Non-pigmented ciliary epithelial cell (primary cell): ENCODE data around the gene LTO1.
"Not testable (repeated sequence)": the region's sequence is repeated elsewhere in the genome, so short reads cannot be mapped to it uniquely, and the experiment has no call there.

ENCODE experiments used
- DNase-seq: peaks from one replicate; pipeline ENCODE4 v3.0.0-alpha.2; 2010; ENCODE audit warnings: low read depth

LTO1 gene

DNA sequence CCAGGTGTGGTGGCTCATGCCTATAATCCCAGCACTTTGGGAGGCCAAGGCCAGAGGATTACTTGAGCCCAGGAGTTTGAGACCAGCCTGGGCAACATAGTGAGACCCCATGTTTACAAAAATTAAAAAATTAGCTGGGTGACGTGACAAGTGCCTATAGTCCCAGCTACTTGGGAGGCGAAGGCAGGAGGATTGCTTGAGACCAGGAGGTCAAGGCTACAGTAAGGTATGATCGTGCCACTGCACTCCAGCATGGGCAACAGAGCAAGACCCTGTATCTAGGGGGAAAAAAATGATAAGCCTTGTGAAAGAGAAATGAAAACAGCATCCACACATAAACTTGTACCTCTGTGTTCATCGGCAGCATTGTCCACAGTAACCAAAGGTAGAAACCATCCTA is 42.3 kb downstream of the LTO1 start:
- DNase-seq = no peak

DNA sequence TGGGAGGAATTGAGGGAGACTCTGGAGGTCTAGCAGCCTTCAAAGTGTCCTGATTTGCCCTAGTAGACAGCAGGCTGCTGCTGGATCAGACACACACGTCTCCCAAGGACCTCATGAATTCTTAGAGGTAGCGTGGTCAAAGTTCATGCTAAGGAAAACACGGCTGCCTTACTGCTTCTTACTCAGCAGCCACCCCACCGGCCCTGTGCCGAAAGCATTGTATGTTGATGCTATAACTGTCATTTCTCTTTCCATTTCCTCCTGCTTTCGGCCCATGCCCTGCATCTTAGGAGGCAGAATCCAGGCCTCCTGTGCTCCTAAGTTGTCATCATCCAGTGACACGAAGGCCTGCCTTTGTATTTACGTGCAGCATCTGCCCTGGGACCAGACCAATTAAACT is 44.7 kb downstream of the LTO1 start:
- DNase-seq = no peak

DNA sequence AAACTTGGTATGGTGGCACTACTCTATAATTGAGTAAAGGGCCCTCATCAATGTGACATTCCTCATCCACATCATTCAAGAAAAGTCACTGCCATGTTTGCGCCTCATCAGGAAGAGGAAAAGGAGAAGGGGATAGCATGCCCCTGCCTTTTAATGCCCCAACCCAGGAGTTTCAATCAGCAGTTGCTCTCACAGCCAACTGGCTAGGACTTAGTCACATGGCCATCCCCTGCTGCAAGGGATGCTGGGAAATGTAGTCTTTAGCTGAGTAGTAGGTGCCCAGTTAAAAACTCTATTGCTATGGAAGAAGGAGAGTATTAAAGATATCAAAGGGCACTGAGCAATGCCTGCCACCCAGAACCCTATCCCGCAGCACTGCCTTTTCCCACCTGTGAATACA is 45.1 kb downstream of the LTO1 start:
- no peak for DNase-seq

DNA sequence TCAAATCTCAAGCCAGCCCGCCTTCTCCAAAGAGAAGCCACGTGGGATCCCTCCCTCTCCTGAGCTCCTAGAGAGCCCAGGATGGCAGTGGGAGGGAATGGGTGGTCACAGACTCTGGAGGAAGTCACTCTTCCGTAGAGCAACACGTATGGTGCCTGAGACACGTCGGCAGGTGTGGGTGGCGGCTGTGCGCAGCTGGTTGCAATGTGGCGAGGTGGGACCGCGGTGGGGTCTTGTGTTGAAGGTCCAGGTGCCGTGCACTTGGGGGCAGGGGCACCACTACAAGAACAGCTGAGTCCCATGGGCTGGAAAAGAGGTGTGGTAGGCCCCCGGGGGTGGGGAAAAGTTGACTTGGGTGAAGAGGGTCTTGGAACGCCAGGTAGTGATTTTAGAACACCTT is 47.6 kb downstream of the LTO1 start:
- no peak for DNase-seq

DNA sequence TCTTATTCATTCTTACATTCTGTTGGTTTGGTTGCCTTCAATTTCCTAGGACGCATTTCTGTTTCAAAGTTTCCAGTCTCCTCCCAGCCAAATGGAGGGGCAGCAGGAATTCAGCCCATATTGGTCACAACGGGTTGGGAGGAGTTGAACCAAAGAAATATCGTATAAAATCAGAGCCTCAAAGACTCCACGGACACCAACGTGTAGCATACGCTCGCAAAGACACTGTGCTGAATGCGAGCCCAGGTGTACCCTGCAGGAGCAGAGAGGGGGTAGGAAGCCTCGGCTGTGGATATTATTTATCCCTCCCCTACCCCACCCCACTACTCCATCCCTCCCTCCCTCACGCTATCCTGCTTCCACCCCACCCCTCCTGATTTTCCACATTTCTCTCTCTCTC is 49.7 kb downstream of the LTO1 start:
- no peak for DNase-seq

DNA sequence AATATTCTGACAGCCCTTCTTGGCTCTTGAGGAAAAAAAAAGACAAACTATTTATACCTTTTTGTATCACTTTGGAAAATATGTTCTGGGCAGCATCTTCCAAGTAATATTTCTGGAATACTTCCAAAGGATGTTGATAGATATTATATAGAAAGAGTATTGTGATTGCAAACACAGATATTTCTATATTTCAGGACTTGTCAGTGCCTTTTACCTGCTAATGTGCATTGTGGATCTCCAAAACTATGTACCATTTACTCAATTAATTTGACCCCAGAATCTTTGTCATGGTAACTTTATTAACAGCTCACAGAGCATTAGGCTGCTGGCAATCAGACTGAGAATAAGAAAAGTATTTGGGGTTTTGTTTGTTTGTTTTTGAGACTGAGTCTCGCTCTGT is 50.9 kb downstream of the LTO1 start:
- DNase-seq = no peak

DNA sequence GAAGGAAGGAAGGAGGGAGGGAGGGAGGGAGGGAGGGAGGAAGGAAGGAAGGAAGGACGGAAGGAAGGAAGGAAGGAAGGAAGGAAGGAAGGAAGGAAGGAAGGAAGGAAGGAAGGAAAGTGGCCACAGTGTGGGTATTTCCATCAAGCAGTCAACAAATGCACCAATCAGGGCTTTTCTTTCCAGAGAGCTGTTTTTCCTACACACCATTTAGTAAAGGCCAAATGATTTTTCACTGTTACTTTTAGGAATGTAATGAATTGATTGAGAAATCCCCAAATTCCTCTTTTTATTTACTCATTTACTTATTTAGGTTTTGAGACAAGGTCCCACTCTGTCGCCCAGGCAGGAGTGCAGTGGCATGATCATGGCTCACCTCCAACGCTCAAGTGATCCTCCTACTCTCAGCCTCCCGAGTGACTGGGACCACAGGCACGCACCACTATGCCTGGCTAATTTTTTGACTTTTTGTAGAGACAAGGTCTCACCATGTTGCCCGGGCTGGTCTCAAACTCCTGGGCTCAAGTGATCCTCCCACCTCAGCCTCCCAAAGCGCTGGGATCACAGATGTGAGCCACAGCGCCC is 53.0 kb downstream of the LTO1 start:
- DNase-seq = not testable (repeated sequence)

DNA sequence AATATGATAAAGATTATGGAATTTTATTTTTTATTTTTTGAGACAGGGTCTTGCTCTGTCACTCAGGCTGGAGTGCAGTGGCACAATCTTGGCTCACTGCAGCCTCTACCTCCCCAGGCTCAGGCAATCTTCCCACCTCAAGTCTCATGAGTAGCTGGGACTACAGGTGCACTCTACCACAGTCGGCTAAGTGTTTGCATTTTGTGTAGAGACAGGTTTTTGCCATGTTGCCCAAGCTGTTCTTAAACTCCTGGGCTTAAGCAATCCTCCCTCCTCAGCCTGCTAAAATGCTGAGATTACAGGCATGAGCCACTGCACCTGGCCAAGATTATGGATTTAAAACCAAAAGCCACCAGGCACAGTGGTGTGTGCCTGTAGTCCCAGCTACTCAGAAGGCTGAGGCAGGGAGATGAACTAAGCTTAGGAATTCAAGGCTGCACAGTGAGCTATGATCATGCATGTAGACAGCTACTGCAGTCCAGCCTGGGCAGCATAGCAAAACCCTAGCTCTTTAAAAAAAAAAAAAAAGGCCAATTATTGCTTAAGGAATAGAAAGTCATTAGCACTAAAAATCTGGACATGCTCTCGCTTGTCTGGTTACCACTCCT is 54.4 kb downstream of the LTO1 start:
- no peak for DNase-seq

DNA sequence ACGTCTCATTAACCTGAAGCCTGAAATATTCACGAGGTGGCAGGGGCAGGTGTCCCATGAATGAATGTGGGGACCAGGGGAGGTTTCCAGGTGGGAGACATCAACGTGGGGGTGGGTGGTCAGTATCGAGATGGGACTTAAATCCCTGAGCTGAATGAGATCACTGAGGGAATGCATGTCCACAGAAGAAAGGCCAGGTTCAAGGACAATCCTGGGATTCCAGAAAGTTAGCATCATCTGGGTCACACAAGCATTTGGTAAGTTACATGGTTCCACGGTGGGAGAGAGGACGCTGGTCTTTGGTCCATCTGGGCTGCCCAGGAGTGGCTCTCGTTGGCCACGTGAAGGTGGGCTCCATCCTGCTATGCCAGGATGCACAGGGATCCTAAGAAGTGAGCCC is 56.9 kb downstream of the LTO1 start:
- no peak for DNase-seq

DNA sequence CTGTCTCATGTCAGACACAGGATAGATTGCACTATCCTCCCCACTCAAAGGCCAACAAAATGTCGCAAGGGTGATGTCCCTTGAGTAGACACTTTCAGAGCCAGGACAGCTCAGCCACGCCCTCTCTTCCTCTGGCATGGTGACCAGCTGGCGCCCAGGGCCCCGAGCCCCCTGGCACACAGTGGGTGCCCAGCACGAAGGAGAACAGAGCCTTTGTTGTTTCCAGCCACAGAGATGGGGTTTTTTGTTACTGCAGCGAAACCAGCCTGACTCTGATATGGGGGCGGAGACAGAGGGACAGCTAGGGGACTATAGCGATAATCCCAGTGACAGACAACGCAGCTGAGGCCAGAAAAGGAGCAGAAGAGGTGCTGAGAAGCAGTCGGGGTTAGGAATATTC is 57.5 kb downstream of the LTO1 start:
- DNase-seq = no peak

DNA sequence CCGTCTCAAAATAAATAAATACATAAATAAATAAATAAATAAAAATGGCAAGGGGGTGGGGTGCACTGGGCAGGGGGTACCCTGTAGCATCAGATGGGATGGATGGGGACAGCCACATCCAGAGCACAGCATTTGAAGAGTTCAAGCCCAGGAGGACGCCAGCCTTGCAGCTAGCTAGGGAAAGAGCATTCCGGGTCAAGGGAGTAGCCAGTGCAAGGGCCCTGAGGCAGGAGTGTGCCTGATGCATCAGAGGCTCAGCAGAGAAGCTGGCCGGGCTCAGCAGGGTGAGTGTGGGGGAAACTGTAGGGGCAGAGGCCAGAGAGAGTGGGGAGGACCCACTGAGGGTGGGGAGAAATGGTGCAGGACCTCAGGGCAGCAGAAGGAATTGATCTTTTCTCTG is 57.9 kb downstream of the LTO1 start:
- DNase-seq = no peak
